Endothelial cell of umbilical vein (primary cell): Measurements from ENCODE around the gene AQP3. TPM values are rescaled to one million over a fixed set of nuclear protein-coding genes. Genes with fewer than 3 reads are reported as not detected.

ENCODE experiments used
- BruUV-seq: library from RNA; stranded (reverse); fragments of 400-500 nt; replicated peaks from 2 replicates; lab custom pipeline; 2021; lab: Mats Ljungman, UMichigan
- CTCF ChIA-PET: fragments of 300-600, 350-600 bp; sonication (Branson Sonifier 250); formaldehyde crosslinking; loops from one replicate; lab custom pipeline; 2021; ENCODE audit warnings: antibody characterized with exemption, inconsistent platforms; lab: Charles Lee
- POLR2A ChIA-PET: fragments of 300-600, 350-600 bp; sonication (Branson Sonifier 250); formaldehyde crosslinking; loops from one replicate; lab custom pipeline; 2021; ENCODE audit warnings: antibody characterized with exemption, inconsistent platforms; lab: Charles Lee
- DNase-seq: peaks from one replicate; pipeline ENCODE4 v3.0.0-alpha.2; 2011; ENCODE audit warnings: low read depth, low spot score
- FAIRE-seq: peaks from 2 replicates; lab custom pipeline; 2011; peaks lifted over from hg19 to GRCh38; lab: Jason Lieb, UNC
- H2AFZ ChIP-seq: 2 replicates; pipeline ENCODE4 v1.6.0; 2012; ENCODE audit warnings: low read depth, low read length, control low read depth, inconsistent platforms
- H3K27ac ChIP-seq: 2 replicates; pipeline ENCODE4 v1.5.1; 2011; ENCODE audit warnings: low read depth, mild to moderate bottlenecking, control low read depth, low read length, moderate library complexity; ENCODE audit not compliant: insufficient read depth
- H3K27me3 ChIP-seq, 2 experiments: 2 replicates each; pipeline versions ENCODE4 v1.6.0 to v1.6.1; 2011; ENCODE audit warnings: low read length in 2 of 2, mixed read lengths in 1 of 2; ENCODE audit not compliant: control insufficient read depth in 2 of 2, insufficient read depth in 2 of 2
- H3K36me3 ChIP-seq, 2 experiments: 2 replicates in 1 of 2; 3 replicates in 1 of 2; pipeline ENCODE4 v1.5.1; 2011; ENCODE audit warnings: low read length in 2 of 2, mild to moderate bottlenecking in 1 of 2, moderate library complexity in 1 of 2; ENCODE audit not compliant: control insufficient read depth in 2 of 2, insufficient read depth in 2 of 2; ENCODE audit errors: extremely low read depth in 1 of 2
- H3K4me1 ChIP-seq: 3 replicates; pipeline ENCODE4 v1.5.1; 2011; ENCODE audit warnings: mild to moderate bottlenecking, low read length; ENCODE audit not compliant: control insufficient read depth, insufficient read depth; ENCODE audit errors: extremely low read depth
- H3K4me2 ChIP-seq: 2 replicates; pipeline ENCODE4 v1.6.1; 2011; ENCODE audit warnings: low read length, control low read depth, mixed read lengths; ENCODE audit not compliant: insufficient read depth
- H3K4me3 ChIP-seq, 3 experiments: fragments of 200-600 bp in 1 of 3; sonication (generic), shearing (Covaris generic) in 1 of 3; replicated peaks in 1 of 3; 2 replicates each; pipeline ENCODE4 v1.5.1; 2011 to 2016; ENCODE audit warnings: control low read depth in 3 of 3, low read length in 3 of 3, mild to moderate bottlenecking in 2 of 3, inconsistent platforms in 1 of 3, low read depth in 1 of 3, moderate library complexity in 1 of 3; ENCODE audit not compliant: insufficient read depth in 1 of 3
- H3K79me2 ChIP-seq: 2 replicates; pipeline ENCODE4 v1.6.0; 2012; ENCODE audit warnings: low read length, inconsistent platforms; ENCODE audit not compliant: control insufficient read depth, insufficient read depth
- H3K9ac ChIP-seq: replicated peaks from 2 replicates; pipeline ENCODE3; 2011; ENCODE audit warnings: low read length, control low read depth; ENCODE audit not compliant: insufficient read depth; ENCODE audit errors: extremely low read depth
- H3K9me1 ChIP-seq: replicated peaks from 3 replicates; pipeline ENCODE4 v1.6.0; 2011; ENCODE audit warnings: mild to moderate bottlenecking, low read length; ENCODE audit not compliant: control insufficient read depth, insufficient read depth; ENCODE audit errors: extremely low read depth
- H3K9me3 ChIP-seq: replicated peaks from 2 replicates; pipeline ENCODE4 v1.5.1; 2012; ENCODE audit warnings: low read length, inconsistent platforms; ENCODE audit not compliant: control insufficient read depth, insufficient read depth
- H4K20me1 ChIP-seq: replicated peaks from 2 replicates; pipeline ENCODE3; 2011; ENCODE audit warnings: mild to moderate bottlenecking, low read length; ENCODE audit not compliant: control insufficient read depth, insufficient read depth; ENCODE audit errors: extremely low read depth
- CTCF ChIP-seq, 2 donors: IDR thresholded peaks; 1 replicate in 1 of 2; 2 replicates in 1 of 2; pipeline ENCODE4 v1.5.1; 2011; ENCODE audit warnings: low read length in 2 of 2, mild to moderate bottlenecking in 2 of 2, moderate library complexity in 2 of 2, control low read depth in 1 of 2, inconsistent platforms in 1 of 2, low read depth in 1 of 2; ENCODE audit not compliant: insufficient read depth in 1 of 2; ENCODE audit errors: extremely low read depth in 1 of 2
- EZH2 ChIP-seq: IDR thresholded peaks from 2 replicates; pipeline ENCODE4 v1.6.1; 2012; ENCODE audit warnings: borderline replicate concordance, low read depth, mild to moderate bottlenecking, moderate library complexity, low read length, inconsistent platforms; ENCODE audit not compliant: severe bottlenecking
- FOS ChIP-seq: IDR thresholded peaks from 2 replicates; pipeline ENCODE4 v1.6.1; 2011; ENCODE audit warnings: mild to moderate bottlenecking, low read length, moderate library complexity, borderline replicate concordance; ENCODE audit not compliant: insufficient read depth
- GATA2 ChIP-seq: IDR thresholded peaks from 2 replicates; pipeline ENCODE4 v1.7.0; 2011; ENCODE audit warnings: low read depth, mild to moderate bottlenecking, moderate library complexity, mixed read lengths, low read length; ENCODE audit not compliant: insufficient read length, insufficient read depth
- JUN ChIP-seq: IDR thresholded peaks from 2 replicates; pipeline ENCODE4 v1.6.1; 2011; ENCODE audit warnings: borderline replicate concordance, low read depth; ENCODE audit not compliant: insufficient read length, insufficient read depth
- MAX ChIP-seq: IDR thresholded peaks from 2 replicates; pipeline ENCODE4 v1.6.1; 2011; ENCODE audit not compliant: insufficient read depth, insufficient read length
- MYC ChIP-seq: IDR thresholded peaks from one replicate; pipeline ENCODE4 v1.6.1; 2011; ENCODE audit warnings: mild to moderate bottlenecking, low read depth, low read length
- POLR2A ChIP-seq: IDR thresholded peaks from 2 replicates; pipeline ENCODE4 v1.6.1; 2012; ENCODE audit warnings: low read depth, mild to moderate bottlenecking, control low read depth, low read length
- POLR2AphosphoS5 ChIP-seq: IDR thresholded peaks from 2 replicates; pipeline ENCODE4 v1.6.1; 2012; ENCODE audit warnings: low read depth, mild to moderate bottlenecking, control low read depth, low read length, moderate library complexity; ENCODE audit not compliant: insufficient read depth
- dilution Hi-C: fragments of 300-500 bp; cut with MboI; formaldehyde crosslinking; loops from one replicate; pipeline ENCODE4 v1.15.0; 2019; ENCODE audit warnings: low sequenced_read_pairs; ENCODE audit not compliant: extremely low pct_ligation_motif_present
- intact Hi-C: fragments of 100-400 bp; cut with micrococcal nuclease; formaldehyde crosslinking; loops from one replicate; pipeline ENCODE4 v1.10.0; 2022
- polyA plus RNA-seq, 4 experiments: library from polyadenylated mRNA; depleted of rRNA in 3 of 4; stranded (reverse) in 3 of 4; unstranded in 1 of 4; fragments of >200 nt; gene quantifications; 2 replicates each; pipeline versions ENCODE4 v1.2.1 to v1.2.3, GENCODE V29; 2011 to 2012; ENCODE audit warnings: missing spikeins in 1 of 4
- total RNA-seq: library from RNA; stranded (reverse); gene quantifications from 2 replicates; pipeline ENCODE4 v1.2.3, GENCODE V29; 2021

AQP3 gene
- total and polyA plus RNA-seq, 2 donors (not counting 3 experiments of a cell fraction or from before 2014, with no cell fraction given), result 0.93 to 1.8 TPM

- Histone ChIP-seq H3K9me3 (no peaks in the 10 kb centered on the region), H3K4me3 (peak overlapping the region in 1 of 3 experiments; percentile 20), H4K20me1 (no peaks in the 10 kb centered on the region), H3K4me2 (peak overlapping the region; percentile 81), H3K36me3 (no peaks in the 10 kb centered on the region), H3K4me1 (peaks cover 10% of the 10 kb centered on the region), H2AFZ (peak overlapping the region; percentile 76), H3K79me2 (no peaks in the 10 kb centered on the region), H3K27ac (no peak overlapping the region), H3K9me1 (no peaks in the 10 kb centered on the region), H3K9ac (no peak overlapping the region), H3K27me3 (peaks cover 0 to 2% of the 10 kb centered on the region in 2 experiments)
- dilution Hi-C loops (no loop called here), intact Hi-C loops (no loop called here)
- FAIRE-seq (peak; percentile 21), DNase-seq (no peak)
- BruUV-seq, result no TSS peak
- no peak for TF ChIP-seq FOS
- no peak for TF ChIP-seq POLR2A
- no peak for TF ChIP-seq EZH2
- TF ChIP-seq JUN, result no peak
- no peak for TF ChIP-seq MAX
- TF ChIP-seq POLR2AphosphoS5, result no peak
- no peak for TF ChIP-seq GATA2
- no peak for TF ChIP-seq CTCF (IDR thresholded peaks at IDR 0.05; ENCODE audit: extremely low read depth in 1 of 2, insufficient read depth in 1 of 2, low read depth in 1 of 2, low read length in 2 of 2)
- TF ChIP-seq MYC, result no peak
- POLR2A ChIA-PET, result interaction anchor here (0.6 kb wide), 1 partner anchor 26 kb away, joined by 3 read pairs; the partner anchor contains the start of gene NOL6
- CTCF ChIA-PET, result interaction anchor here (1.0 to 2.8 kb wide), 14 partner anchors 10 to 161 kb away, joined by 3 to 27 read pairs (median 6); partner anchors contain the start of gene NOL6
Measured at GRCh38 chr9:33447799-33448553, 583 bp upstream of the AQP3 start.
